Nephron (organoid): ENCODE results near the gene PHF19.

Source experiments
- H3K27ac Mint-ChIP-seq, 3 experiments: 2 replicates each; pipeline ENCODE4 v1.8.0; 2020; ENCODE audit warnings: mixed read lengths in 3 of 3, mild to moderate bottlenecking in 2 of 3, moderate library complexity in 1 of 3
- H3K27me3 Mint-ChIP-seq: 2 replicates; pipeline ENCODE4 v1.8.0; 2021; ENCODE audit warnings: low read depth, mild to moderate bottlenecking, moderate library complexity, mixed read lengths
- H3K36me3 Mint-ChIP-seq: 2 replicates; pipeline ENCODE4 v1.8.0; 2020; ENCODE audit warnings: low read depth, mixed read lengths
- H3K4me1 Mint-ChIP-seq: 2 replicates; pipeline ENCODE4 v1.8.0; 2020; ENCODE audit warnings: mixed read lengths
- H3K4me3 Mint-ChIP-seq, 3 experiments: 2 replicates each; pipeline ENCODE4 v1.8.0; 2020; ENCODE audit warnings: mild to moderate bottlenecking in 3 of 3, mixed read lengths in 3 of 3, moderate library complexity in 2 of 3
- H3K9me3 Mint-ChIP-seq: 2 replicates; pipeline ENCODE4 v1.8.0; 2020; ENCODE audit warnings: mixed read lengths
- CTCF ChIP-seq, 3 experiments: fragments of 200-600 bp; sonication (generic); IDR thresholded peaks; one replicate each; pipeline ENCODE4 v1.5.0; 2021; ENCODE audit warnings: antibody characterized with exemption in 3 of 3; ENCODE audit not compliant: unreplicated experiment in 3 of 3

Gene PHF19

GRCh38 chr9:120901755-120902568 is 25.0 kb upstream of the PHF19 start:
- no peak overlapping the region for H3K4me3 Mint-ChIP-seq
- H3K27me3 Mint-ChIP-seq = no peaks in the 10 kb centered on the region
- no peak for TF ChIP-seq CTCF (IDR thresholded peaks at IDR 0.05; ENCODE audit: unreplicated experiment in 3 of 3)

GRCh38 chr9:120900824-120901223 is 23.8 kb upstream of the PHF19 start:
- Mint-ChIP-seq H3K4me3 (no peak overlapping the region), H3K4me1 (peaks cover 6% of the 10 kb centered on the region), H3K9me3 (no peaks in the 10 kb centered on the region), H3K27ac (no peak overlapping the region), H3K27me3 (no peaks in the 10 kb centered on the region), H3K36me3 (no peaks in the 10 kb centered on the region)
- no peak for TF ChIP-seq CTCF (IDR thresholded peaks at IDR 0.05; ENCODE audit: unreplicated experiment in 3 of 3)

More at GRCh38 chr9:120901755-120902568, 25.0 kb upstream of the PHF19 start:
- Mint-ChIP-seq H3K36me3 (no peaks in the 10 kb centered on the region), H3K27ac (no peak overlapping the region), H3K4me1 (peaks cover 3% of the 10 kb centered on the region), H3K9me3 (no peaks in the 10 kb centered on the region)

GRCh38 chr9:120899490-120900068 is 22.6 kb upstream of the PHF19 start:
- TF ChIP-seq CTCF (IDR thresholded peaks at IDR 0.05; ENCODE audit: unreplicated experiment in 3 of 3) = no peak
- H3K27ac Mint-ChIP-seq = no peak overlapping the region
- peaks cover 6% of the 10 kb centered on the region for H3K4me1 Mint-ChIP-seq
- no peaks in the 10 kb centered on the region for H3K27me3 Mint-ChIP-seq
- H3K36me3 Mint-ChIP-seq = no peaks in the 10 kb centered on the region
- no peaks in the 10 kb centered on the region for H3K9me3 Mint-ChIP-seq
- no peak overlapping the region for H3K4me3 Mint-ChIP-seq

GRCh38 chr9:120898396-120898795 is 21.4 kb upstream of the PHF19 start:
- H3K36me3 Mint-ChIP-seq = no peaks in the 10 kb centered on the region
- no peaks in the 10 kb centered on the region for H3K9me3 Mint-ChIP-seq
- peaks cover 9% of the 10 kb centered on the region for H3K4me1 Mint-ChIP-seq
- no peak overlapping the region for H3K4me3 Mint-ChIP-seq
- no peak for TF ChIP-seq CTCF (IDR thresholded peaks at IDR 0.05; ENCODE audit: unreplicated experiment in 3 of 3)
- H3K27ac Mint-ChIP-seq = no peak overlapping the region
- H3K27me3 Mint-ChIP-seq = no peaks in the 10 kb centered on the region

GRCh38 chr9:120895951-120896350 is 19.0 kb upstream of the PHF19 start:
- H3K4me1 Mint-ChIP-seq = peaks cover 15% of the 10 kb centered on the region
- H3K4me3 Mint-ChIP-seq = no peak overlapping the region
- no peak overlapping the region for H3K27ac Mint-ChIP-seq
- H3K27me3 Mint-ChIP-seq = no peaks in the 10 kb centered on the region
- H3K9me3 Mint-ChIP-seq = no peaks in the 10 kb centered on the region
- TF ChIP-seq CTCF (IDR thresholded peaks at IDR 0.05; ENCODE audit: unreplicated experiment in 3 of 3) = no peak
- H3K36me3 Mint-ChIP-seq = no peaks in the 10 kb centered on the region
